Cortex of kidney (tissue), 1 donor: ENCODE data around the gene CXCR1.
"Not testable (repeated sequence)": the region's sequence is repeated elsewhere in the genome, so short reads cannot be mapped to it uniquely, and the experiment has no call there.

Experiments used
- DNase-seq: peaks from one replicate; lab custom pipeline; 2025; lab: John Stamatoyannopoulos, UW

CXCR1 gene

DNA sequence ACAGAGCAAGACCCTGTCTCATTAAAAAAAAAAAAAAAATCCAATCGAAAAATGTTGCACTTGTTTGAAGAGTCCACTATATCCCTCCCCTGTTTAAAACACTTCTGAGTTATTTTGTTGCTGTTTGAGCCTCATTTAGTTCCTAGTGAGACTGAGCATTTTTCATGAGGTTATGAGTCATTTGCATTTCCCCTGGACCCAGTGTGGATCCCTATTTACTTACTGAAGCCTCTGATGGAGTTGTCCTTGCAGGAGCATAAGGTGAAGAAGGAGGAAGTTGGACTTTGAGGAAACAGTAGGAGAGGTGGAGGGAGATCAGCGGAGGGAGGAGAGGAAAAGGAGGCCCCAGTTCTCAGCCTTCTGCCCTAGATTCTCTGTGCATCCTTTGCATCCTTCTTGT is 5.1 kb downstream of the CXCR1 start:
- DNase-seq: no peak

DNA sequence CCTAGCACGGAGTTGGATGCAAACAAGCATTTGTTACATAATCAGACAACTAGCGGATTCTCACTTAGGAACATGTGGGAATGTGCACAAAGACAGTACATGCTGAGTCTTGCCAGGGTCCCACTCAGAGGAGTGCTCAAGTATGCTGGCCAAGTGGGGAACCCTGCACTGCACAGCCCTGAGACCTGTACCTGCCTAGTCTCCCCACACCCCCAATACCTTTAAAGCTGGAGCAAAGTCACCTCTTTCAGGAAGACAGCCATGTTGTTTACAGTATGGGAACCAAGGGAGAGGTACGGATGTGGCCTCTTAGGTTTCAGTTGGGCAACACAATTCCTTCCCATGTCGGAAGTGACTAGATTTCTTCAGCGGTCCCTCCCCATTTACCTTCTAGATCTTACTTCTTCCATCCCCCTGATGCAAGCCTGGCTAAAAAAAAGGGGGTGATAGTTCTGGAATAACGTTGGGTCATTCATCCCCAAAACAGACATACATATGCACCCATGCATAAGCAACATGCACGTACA is 10.7 kb downstream of the CXCR1 start:
- DNase-seq: no peak

DNA sequence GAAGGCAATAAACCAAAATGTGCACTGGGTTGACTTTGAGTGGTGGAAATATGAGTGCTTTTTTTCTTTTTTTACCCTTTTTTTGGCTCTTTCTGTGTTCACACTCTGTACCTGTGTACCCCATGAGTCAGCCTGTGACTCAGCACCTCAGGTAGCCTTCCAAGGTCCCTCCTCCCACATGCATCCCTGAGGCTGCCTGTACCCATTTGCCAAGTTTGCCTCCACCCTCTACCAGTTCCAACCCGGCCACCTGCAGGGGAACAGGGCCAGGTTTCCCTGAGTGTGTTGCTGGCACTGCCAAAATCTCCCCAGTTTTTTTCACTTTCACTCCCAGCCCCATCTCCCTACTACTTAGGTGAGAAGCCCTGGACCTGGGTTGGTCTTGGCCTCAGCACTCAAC is 14.0 kb downstream of the CXCR1 start:
- no peak for DNase-seq

DNA sequence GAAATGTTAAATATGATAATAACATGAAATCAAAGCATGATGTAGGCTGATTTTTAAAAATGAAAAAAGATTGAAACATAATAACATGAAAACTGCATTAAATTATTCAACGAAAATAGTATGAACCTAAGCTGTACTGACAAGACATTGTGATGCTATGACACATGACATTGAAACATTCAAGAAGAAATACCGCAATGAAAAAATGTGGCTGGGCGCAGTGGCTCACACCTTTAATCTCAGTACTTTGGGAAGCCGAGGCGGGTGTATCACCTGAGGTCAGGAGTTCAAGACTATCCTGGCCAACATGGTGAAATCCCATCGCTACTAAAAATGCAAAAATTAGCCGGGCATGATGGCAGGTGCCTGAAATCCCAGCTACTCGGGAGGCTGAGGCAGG is 14.6 kb downstream of the CXCR1 start:
- no peak for DNase-seq

DNA sequence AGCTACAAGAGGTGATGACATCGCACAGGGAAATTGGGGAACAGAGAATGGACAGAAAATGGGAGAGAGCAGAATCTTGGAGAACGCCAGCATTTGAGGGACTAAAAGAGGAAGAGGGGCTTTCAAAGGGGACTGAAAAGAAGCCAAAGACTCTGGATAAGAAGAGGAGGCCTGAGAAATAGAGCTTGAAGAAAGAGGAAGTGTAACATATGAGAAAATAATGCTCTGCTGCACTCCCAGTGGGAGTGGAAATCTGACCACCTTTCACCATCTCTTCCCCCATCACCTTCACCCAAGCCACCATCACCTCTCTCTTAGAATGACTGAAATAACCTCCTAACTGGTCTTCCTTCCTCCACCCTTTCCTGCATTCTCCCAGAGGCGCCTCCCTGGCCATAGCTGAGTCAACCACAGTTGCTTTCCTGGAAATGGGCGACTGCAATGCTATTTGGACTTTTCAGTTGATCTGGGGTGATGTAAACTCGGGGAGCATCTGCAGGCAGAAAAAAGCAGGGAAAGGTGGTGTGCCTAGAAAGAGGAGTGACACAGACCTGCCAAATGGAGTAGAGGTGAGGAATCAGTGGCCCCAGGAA is 16.8 kb downstream of the CXCR1 start:
- no peak for DNase-seq

DNA sequence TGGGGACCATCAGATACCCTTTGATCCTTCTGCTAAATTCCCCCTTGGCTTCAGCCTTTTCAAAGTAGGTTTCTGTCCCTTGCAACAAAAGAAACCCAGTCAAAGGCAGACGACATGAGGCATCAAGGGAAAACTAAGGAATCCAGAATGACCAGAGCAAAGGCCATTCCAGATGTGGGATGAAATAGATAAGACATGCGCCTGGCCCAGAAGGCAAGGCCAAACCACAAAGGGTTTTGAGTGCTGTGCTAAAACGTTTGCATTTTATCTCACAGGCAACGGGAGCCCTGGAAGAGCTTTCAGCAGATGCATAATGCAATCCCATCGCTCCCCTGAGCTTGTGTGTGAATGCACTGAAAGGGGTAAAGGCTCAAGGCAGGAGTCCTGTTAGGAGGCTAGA is 17.7 kb downstream of the CXCR1 start:
- no peak for DNase-seq

DNA sequence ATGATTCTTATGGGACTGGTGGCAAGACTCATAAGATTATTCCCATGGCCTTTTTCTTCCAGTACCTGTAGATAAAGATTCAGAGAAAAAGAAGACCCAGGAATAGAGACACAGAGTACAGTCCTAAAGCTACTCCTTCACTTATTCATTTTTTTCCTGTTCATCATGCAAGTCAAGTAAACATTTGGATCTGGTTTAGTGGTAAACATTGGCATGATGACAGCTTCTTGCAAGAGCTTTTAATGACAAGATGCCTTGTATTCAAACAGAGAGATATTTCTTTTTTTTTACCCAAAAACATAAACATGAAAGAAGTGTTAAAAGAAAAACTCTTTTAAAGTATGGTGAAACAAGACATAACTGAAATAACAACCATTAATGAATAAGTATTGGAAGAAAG is 20.7 kb downstream of the CXCR1 start:
- DNase-seq: no peak

DNA sequence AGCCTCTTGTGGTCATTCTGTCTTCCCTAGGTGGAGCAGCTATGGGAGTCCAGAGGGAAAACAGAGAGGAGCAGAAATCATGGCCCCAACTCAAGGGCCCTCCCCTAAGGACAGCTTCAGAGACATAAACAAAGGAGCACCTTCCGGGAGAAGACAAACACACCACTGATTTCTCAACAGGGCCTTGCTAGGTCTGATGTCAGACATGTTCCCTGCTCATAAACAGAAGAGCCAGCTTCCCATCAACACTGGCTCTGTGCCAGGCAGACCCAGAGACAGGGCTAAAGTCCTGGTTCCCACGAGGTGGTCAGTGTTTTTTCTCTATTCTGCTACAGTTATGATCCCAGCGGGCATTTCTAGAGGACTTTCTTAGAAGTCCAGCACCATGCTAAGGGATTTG is 21.6 kb downstream of the CXCR1 start:
- DNase-seq: no peak

DNA sequence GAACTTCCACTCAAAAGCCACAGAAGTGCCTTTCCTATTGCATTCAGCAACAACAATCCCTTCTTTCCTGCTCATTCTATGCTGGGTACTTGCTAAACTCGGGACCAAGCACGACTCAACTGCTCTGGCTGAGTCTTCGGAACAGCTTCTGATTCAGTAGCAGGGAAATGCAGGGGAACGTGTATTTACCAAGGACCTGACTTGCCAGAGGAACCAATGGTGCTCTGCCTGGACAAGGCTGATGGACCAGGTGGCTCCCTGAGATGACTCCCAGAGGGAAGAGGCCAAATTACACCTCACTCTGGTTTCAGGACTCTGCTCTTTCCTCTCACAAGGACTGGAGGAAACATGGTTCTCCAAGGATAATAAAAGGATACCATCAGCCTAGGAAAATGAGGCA is 28.7 kb downstream of the CXCR1 start:
- DNase-seq: no peak

DNA sequence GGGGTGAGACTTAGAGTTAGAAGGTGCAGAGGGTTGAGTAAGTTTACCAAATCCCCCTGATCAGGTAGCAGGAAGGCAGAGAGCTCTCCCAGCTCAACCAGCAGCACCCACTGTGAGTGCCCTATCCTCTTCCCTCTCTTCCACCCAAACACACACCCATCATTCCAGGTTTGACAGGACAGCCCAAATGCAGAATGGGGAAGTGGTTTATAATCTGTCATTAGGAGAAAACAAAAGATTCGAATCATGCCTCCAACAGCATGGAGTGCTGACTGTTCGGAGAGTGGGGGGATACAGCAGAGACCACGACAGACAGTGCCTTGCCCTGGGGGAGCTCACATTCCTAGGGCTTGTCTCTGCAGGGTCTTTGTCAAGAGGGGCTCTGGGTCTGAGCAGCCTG is 29.2 kb downstream of the CXCR1 start:
- no peak for DNase-seq

DNA sequence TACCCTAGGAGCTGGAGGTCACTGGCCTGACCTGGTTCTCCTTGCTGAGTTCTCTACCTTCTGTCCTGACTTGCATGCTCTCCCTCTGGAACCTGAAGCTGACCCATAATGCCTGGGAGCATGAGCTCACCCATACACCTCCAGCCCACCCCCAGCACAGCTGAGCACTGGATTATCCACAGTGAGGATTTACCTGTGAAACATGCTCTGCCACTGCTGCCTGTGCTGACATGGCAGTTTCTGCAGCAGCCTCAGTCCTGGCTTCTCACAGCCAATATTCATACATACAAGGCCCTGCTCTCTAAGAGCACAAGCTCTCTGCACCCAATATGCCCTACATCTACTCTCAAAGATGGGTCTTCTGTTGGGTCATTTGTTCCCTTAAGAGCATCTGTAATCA is 35.9 kb downstream of the CXCR1 start:
- DNase-seq: no peak

DNA sequence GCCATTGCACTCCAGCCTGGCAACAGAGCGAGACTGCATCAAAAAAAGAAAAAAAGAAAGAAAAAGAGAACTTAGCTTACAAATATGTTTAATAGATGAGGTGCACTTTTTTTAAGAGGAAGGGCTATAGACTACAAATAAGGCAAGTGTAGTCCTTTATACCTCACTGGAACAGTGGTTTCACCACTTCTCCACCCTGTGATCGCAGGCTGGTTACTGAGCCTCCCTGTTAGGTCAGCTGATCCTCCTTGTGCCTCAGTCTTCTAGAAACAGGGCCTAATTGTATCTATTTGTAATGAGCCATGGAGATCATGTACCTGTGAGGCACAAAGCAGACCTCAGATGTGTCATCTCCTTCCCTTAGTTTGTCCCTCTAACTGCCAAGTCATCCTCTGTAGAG is 36.4 kb downstream of the CXCR1 start:
- DNase-seq: no peak

DNA sequence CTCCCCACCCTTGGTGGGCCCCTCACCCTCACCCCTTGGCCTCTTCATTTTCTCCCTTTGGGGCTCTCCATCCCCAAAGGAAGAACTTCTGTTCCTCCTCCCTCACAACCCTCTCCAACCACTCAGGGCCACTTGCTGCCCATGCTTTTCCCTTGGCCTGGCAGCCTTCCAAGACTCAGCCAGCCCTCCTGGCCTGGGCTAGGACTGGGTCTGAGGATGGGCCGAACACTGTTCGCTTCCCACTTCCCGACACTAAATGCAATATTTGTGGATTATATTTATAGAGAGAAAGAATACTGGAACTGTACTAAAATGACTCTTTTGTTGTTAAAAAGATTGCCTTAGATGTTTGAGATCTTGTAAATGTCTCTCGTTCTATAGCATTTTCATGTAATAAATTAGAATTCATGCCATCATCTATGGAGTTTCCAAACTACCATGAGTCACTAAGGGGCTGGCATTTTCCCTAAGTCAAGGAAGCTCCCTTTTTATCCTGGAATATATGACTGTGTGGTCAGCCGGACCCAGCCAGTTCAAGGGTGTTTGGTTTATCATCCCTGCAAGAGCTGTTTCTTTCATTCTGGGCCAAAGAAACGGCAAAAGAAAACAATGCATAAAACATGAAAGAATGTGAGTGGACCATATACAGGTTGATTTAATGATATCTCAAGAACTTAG is 37.2 kb downstream of the CXCR1 start:
- DNase-seq: no peak

DNA sequence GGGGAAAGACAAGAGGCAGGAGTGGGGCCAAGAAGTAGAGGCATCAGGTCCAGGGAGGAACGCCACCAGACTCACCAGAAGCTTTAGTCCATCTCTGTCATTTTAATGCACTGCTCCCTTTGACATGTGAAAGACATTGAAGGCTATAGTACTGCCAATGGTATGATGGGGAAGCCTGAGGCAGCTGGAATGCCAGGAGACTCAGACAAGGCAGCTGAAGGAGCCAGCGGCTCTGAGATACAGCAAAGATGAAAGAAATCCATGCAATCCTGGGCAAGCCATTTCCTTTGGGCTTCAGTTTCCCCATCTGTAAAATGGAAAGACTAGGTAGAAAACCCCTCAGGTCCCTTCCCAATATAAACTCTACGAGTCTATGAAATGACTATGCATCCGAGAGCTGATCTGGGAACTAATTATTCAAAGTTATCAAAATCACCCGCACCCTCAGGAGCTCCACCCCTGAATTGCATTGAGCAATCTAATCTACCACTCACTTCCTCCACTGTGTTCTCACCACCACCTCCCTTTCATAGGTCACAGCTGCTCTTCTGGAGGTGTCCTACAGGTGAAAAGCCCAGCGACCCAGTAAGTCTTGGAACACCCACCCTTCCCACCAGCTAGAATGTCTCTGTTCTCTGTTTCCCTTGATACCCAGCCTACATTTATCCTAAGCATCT is 37.8 kb downstream of the CXCR1 start:
- no peak for DNase-seq

DNA sequence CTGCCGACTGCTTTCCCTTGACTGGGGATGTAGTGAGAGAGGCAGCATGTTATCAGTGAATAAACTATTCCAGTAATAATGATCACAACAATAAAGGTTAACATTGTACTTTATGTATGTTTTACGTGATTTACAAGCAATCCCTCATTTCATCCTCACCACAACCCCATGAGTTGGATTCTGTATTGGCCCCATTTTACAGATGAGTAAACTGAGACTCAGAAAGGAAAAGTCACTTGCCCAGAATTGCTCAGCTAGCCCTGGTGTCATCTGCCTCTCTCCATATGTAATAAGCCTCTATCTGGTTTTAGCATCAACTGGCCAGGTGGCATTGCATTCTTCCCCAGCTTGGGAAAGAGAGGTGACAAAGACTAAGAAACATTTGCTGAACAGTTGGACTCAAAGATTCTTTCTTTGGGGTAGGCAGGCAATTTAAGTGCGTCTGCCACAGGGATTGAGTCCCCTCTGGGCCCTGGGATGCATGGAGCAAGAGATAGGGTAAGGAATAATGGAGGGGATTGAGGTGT is 38.8 kb downstream of the CXCR1 start:
- no peak for DNase-seq

DNA sequence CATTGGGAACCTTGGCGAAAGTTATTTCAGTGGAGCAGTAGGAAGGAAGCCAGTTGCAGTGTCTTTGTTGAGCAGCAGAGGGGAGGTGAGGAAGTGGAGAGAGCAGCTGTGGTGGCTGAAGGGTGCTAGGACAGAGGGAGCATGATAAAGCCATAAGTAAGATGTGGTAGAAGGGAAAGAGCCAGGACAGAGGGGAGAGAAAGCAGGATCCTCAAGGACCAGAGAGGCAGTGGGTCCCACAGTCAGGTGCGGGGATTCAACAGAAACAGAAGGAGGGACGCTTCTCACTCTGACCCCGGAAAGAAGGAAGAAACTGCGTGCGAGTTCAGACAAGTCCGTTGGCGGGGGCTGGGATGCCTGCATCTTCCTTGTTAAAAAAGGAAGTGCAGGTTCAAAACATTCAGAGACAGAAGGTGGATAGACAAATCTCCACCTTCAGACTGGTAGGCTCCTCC is 41.1 kb downstream of the CXCR1 start, which contains the start of gene CXCR2:
Gene CXCR2, plus strand, starts transcription at position 403 of the 455 bp plus-strand sequence. CDS start 8,774 bp downstream, outside the sequence.
- DNase-seq: no peak

DNA sequence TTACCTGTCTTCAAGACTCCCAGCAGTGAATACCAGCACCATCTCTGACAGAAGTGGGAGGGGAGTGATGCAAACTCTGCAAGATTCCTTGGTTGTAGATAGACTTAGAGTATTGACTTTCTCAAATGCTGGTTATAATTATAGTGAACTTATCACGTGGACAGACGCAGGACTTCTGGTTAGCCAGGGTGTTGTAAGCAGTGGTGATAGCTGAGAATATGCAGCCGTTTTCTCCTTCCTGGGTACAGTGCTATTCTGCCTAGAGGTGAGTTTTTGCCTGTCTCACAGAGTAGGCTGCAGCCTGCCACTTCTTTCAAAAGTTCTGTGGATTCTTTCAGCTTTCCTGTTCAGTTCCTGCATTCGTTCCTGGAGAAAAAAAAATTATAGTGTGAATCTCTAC is 41.7 kb downstream of the CXCR1 start:
- DNase-seq: no peak

DNA sequence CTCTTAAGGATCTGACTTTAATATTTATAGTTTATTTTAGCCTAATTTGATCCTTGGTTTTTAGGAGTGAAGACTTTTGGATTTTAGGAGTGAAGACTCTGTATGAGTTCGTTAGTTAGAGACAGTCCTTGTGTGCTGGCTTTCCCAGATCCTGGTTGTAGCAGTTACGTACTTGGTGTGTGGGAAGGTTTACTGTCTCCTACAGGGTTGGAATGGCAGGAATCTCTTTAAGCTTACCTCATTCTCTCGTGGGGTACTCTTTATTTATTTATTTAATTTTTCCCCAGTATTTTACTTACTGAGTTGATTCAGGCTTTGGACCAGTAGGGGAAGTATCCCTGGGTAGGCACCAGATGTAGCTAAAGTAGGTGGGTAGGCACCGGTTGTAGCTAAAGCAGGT is 42.8 kb downstream of the CXCR1 start:
- no peak for DNase-seq

DNA sequence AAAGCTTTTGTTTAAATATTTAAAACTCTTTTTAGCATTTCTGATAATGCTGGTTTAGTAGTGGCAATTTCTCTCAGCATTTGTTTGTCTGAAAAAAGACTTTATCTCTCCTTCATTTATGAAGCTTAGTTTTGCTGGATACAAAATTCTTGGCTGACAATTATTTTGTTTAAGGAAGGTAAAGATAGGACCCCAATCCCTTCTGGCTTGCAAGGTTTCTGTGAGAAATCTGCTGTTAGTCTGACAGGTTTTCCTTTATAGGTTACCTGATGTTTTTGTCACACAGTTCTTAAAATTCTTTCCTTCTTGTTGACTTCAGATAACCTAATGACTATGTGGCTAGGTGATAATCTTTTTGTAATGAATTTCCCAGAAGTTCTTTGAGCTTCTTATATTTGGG is 44.5 kb downstream of the CXCR1 start:
- DNase-seq: not testable (repeated sequence)

DNA sequence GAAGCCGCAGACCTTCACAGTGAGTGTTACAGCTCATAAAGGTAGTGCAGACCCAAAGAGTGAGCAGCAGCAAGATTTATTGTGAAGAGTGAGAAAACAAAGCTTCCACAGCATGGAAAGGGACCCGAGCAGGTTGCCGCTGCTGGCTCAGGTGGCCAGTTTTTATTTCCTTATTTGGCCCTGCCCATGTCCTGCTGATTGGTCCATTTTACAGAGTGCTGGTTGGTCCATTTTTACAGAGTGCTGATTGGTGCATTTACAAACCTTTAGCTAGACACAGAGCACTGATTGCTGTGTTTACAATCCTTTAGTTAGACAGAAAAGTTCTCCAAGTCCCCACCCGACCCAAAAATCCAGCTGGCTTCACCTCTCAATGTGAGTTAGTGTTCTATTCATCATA is 45.0 kb downstream of the CXCR1 start:
- DNase-seq: not testable (repeated sequence)
